HL-60 (cell line): ENCODE results near the gene GPC5.

Experiments
- DNase-seq, 2 experiments: peaks; one replicate each; pipeline ENCODE4 v3.0.0-alpha.2; 2010 to 2020; ENCODE audit warnings: low read depth in 1 of 2, low spot score in 1 of 2
- H3K27ac ChIP-seq: fragments of 250-450 bp; sonication (Bioruptor Pico); replicated peaks from 2 replicates; pipeline ENCODE4 v1.5.1; 2020; ENCODE audit warnings: mild to moderate bottlenecking, moderate library complexity
- H3K27me3 ChIP-seq: fragments of 250-450 bp; sonication (Bioruptor Pico); 2 replicates; pipeline ENCODE4 v1.5.1; 2021; ENCODE audit warnings: mild to moderate bottlenecking, moderate library complexity; ENCODE audit not compliant: insufficient read depth, poor library complexity, severe bottlenecking
- H3K4me3 ChIP-seq: replicated peaks from 2 replicates; pipeline ENCODE4 v1.5.1; 2011; ENCODE audit warnings: mild to moderate bottlenecking, control low read depth, low read length; ENCODE audit not compliant: insufficient read depth
- CTCF ChIP-seq: IDR thresholded peaks from one replicate; pipeline ENCODE4 v1.5.1; 2011; ENCODE audit warnings: low read length, control low read depth, inconsistent platforms; ENCODE audit not compliant: insufficient read depth
- GABPA ChIP-seq: IDR thresholded peaks from 2 replicates; pipeline ENCODE4 v1.6.1; 2012; ENCODE audit warnings: low read depth
- POLR2AphosphoS5 ChIP-seq: IDR thresholded peaks from 2 replicates; pipeline ENCODE4 v1.6.1; 2012; ENCODE audit warnings: low read depth
- REST ChIP-seq: IDR thresholded peaks from 2 replicates; pipeline ENCODE4 v1.6.1; 2012; ENCODE audit warnings: low read depth; ENCODE audit not compliant: insufficient replicate concordance
- SPI1 ChIP-seq: IDR thresholded peaks from 2 replicates; pipeline ENCODE4 v1.6.1; 2012; ENCODE audit warnings: low read depth, mild to moderate bottlenecking, borderline replicate concordance

Gene GPC5

GRCh38 chr13:92805766-92806165, 1407.3 kb downstream of the GPC5 start:
- Histone ChIP-seq H3K27ac (no peak overlapping the region), H3K4me3 (no peak overlapping the region)
- TF ChIP-seq CTCF (no peak), GABPA (no peak), SPI1 (no peak), POLR2AphosphoS5 (no peak), REST (no peak)

GRCh38 chr13:92806215-92806614, 1407.8 kb downstream of the GPC5 start:
- H3K27me3 ChIP-seq: peaks cover 3% of the 10 kb centered on the region
- TF ChIP-seq GABPA: no peak
- TF ChIP-seq POLR2AphosphoS5: no peak
- no peak for TF ChIP-seq REST
- no peak for TF ChIP-seq SPI1
- TF ChIP-seq CTCF: no peak
- no peak overlapping the region for H3K27ac ChIP-seq
- DNase-seq: no peak
- no peak overlapping the region for H3K4me3 ChIP-seq

More at GRCh38 chr13:92805766-92806165, 1407.3 kb downstream of the GPC5 start:
- H3K27me3 ChIP-seq: peaks cover 3% of the 10 kb centered on the region
- no peak for DNase-seq

GRCh38 chr13:92807353-92807752, 1408.9 kb downstream of the GPC5 start:
- Histone ChIP-seq H3K4me3 (no peak overlapping the region), H3K27ac (no peak overlapping the region), H3K27me3 (peaks cover 3% of the 10 kb centered on the region)
- no peak for TF ChIP-seq REST
- TF ChIP-seq POLR2AphosphoS5: no peak
- TF ChIP-seq CTCF: no peak
- no peak for TF ChIP-seq GABPA
- TF ChIP-seq SPI1: no peak
- DNase-seq: no peak
